GM10266 (cell line): ENCODE measurements around the gene MACC1.
A peak's percentile ranks its signal among the peaks of the same experiment; 100 is the strongest.

ENCODE experiments used
- DNase-seq: peaks from one replicate; pipeline ENCODE4 v3.0.0; 2012; ENCODE audit errors: extremely low spot score
- TF ChIP-seq, protein P1 (sequence below): IDR thresholded peaks from 2 replicates; pipeline ENCODE4 v1.5.1; 2012; ENCODE audit warnings: mild to moderate bottlenecking, low read depth; ENCODE audit not compliant: control insufficient read depth, insufficient read depth; ENCODE audit errors: missing control alignments

Gene MACC1

DNA sequence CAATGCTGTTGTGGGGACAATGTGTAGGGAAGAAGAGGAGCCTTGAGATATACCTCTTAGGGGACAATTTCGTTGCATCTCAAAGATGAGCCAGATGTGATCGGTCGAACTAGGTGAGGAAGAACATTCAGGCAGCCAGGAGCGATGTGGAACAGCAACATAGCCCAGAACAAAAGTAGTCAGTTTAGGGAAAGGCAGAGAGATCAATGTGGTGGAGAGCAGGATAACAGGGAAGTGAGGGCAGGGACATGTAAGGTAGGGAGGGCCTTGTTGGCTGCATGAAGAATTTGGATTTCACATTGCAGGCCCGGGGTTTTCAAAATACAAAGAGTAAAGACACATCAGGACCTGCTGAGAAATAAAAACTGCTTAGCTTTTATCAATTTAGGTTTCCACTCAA is 29.1 kb upstream of the MACC1 start:
- no peak for DNase-seq
- TF ChIP-seq, protein P1, sequence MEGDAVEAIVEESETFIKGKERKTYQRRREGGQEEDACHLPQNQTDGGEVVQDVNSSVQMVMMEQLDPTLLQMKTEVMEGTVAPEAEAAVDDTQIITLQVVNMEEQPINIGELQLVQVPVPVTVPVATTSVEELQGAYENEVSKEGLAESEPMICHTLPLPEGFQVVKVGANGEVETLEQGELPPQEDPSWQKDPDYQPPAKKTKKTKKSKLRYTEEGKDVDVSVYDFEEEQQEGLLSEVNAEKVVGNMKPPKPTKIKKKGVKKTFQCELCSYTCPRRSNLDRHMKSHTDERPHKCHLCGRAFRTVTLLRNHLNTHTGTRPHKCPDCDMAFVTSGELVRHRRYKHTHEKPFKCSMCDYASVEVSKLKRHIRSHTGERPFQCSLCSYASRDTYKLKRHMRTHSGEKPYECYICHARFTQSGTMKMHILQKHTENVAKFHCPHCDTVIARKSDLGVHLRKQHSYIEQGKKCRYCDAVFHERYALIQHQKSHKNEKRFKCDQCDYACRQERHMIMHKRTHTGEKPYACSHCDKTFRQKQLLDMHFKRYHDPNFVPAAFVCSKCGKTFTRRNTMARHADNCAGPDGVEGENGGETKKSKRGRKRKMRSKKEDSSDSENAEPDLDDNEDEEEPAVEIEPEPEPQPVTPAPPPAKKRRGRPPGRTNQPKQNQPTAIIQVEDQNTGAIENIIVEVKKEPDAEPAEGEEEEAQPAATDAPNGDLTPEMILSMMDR, result no peak

DNA sequence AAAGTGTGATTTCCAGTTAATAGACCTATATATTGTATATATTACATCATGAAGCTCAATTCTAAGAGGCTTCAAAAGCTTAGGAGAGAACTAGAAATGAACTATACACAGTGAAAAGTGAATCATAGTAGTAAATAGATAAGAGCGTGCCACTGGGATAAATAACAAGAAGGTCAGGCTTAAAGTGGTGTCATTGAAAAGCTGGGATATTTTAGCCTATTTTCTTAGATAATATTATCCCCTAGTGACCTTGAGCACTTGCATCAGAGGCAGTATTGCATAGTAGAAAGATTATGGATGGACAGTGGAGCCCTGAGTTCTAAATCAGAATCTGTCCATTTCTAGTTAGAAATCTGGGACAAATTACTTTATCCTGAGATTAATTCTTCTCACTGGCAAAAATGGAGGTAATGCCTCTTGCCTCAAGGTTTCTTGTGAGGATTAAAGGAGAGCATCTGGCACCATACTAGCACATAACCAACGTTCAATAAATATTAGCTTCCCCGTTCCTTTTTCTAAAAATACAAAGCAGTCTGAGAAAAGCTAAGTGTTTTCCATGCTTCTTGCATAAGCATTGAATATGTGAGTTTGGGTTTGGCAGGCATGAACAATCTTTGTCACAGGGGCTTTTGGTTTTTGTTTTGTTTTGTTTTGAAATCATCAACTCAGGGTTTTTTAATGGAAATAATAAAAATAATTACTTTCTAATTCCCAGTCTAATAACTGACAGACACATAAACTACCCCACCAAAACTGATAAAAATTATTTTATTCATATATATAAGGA is 27.3 kb upstream of the MACC1 start:
- no peak for DNase-seq
- TF ChIP-seq, protein P1, result no peak

DNA sequence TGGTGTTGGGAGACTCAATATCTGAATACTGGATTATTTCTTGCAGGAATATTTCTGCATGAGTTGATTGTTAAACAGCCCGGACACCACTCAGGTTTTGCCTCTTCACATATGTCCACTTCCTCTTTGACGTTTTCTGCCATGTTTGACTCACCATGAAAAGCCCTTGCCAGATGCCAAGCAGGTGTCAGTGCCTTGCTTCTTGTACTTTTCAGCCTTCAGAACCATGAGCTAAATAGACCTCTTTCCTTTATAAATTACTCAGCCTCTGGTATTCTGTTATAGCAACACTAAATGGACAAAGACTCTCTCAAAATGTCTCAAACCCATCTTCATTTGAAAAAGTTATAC is 24.7 kb upstream of the MACC1 start:
- DNase-seq, result no peak

DNA sequence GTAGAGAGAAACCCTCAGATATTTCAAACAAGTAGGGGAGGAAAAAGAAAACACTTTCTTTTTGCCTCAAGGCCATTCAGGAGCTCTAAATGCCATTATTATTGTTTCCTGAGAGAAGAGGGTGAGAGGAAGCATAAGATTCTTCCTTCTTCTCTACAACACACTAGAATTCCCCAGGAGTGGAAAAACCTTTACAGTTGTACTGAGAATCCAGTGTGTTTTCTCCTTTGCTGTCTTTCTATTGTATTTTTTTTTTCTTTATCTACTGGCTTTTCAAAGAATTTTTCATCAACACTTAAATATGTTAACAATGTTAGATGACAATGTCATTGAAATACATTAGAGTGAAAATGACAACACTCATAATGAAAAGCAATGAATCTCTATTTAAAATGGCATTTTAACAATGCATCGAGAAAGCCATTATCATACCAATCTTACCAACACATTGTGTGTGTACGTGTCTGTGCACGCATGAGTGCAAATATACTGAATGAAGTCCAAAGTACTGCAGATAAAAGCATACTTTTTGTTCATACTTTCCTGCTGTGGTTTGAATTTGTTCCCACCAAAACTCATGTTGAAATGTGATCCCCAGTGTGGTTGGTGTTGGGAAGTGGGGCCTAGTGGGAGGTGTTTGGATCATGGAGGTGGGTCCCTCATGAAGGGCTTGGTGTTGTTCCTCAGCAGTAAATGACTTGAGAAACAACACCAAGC is 24.2 kb upstream of the MACC1 start:
- no peak for DNase-seq

More for the DNA sequence above, 24.7 kb upstream of the MACC1 start:
- TF ChIP-seq, protein P1, result no peak

DNA sequence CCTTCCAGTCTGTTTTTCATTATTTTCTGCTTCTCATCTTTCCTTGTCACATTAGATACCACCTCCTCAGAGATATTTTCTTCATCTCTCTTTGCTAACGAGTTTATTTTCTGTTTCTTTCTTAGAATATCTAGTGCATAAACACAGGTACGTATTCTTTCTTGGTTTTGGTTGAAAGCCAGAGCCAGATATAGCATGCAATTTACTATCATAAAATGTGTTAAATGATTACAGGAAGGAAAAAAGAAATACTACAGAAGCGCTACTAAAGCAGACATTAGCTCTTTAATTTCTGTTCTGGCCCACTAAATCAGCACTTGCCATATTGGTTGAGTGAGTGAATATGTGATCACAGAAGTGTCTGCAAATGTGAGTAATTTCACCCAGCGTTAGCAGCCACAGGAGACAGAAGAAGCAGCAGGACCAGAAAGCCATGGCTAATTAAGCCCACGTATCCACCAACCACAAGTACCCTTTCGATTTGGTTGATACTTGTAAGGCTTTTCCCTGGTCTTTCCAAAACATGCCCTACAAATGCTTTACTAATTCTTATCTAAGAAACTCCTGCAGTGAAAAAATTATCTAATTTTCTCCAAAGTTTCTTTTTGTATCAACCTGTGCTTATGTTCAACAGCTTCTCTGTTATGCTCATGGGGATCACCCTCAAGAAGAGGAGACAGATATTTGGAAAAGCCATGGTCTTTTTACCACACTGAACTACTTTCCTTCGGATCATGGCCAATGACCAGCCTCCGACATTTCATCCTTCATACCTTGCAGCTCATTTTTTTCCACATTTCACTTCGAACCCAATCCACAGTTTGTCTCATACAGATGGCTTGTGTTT is 23.1 kb upstream of the MACC1 start:
- peak; percentile 25 for DNase-seq
- TF ChIP-seq, protein P1, result no peak

More for the DNA sequence above, 24.2 kb upstream of the MACC1 start:
- TF ChIP-seq, protein P1, result no peak

DNA sequence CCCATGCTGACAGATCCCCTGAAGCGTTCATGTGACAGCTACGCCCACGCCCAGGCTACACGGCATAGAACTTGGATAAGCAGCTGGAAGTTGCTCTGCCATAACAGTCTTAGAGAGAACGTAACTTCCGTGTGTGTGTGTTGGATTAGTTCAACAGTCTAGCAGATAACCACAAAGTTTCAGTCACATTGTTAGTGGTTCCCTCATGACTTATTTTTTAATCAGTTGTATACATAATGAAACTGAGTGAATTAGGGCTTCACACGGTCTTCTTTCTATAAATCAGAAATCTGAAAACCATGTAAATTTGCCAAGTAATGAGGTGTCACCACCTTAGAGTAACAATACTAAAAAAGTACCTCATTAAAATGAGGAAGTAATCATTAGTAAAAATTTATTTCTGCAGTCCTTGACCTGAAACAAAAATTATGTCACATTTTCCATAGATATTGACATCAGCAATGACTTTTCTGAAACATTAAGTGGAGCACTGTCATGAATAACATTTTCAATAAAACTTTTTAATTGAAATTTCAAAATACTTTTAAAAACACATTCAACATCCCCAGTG is 21.7 kb upstream of the MACC1 start:
- DNase-seq, result peak; percentile 47
- TF ChIP-seq, protein P1, result no peak
